Measurements from ENCODE around the gene ZYG11A.

The ZYG11A gene

DNA sequence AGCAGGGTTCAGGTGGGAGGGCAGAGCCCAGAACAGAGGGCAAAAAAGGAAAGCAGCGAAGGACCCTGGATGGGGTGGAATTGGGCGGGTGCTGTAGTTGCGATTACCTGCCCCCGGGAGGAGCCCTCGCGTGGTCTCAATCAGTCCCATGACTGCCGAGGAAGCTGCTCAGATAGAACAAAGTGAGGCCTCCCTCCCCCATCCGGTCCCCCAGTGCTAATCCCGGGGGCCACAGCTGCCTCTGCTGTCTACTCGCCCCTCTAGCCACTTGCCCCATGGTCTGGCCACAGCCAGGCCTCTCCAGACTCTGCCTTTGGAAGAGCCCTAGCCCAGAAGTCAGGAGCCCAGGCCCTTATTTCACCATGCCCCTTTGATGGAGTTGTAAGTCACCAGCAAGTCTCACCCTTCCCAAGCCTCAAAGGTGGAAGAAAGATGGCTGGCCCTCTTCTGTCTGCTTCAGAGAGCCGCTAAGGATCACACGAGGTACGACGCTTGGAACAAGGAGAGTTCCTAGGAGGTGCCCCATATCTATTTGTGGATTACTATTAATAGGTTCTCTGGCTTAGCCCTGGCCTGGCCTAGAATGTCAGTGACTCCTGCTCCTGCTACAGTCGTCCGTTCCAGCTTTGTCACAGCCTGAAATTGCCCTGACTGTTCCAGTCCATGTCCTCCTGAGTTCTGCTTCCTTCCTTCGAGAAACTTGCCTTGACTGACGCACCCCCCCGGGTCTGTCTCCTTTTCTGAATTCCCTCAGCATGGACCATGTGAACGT lies 62.6 kb downstream of the ZYG11A start:
- TF ChIP-seq, protein P1, sequence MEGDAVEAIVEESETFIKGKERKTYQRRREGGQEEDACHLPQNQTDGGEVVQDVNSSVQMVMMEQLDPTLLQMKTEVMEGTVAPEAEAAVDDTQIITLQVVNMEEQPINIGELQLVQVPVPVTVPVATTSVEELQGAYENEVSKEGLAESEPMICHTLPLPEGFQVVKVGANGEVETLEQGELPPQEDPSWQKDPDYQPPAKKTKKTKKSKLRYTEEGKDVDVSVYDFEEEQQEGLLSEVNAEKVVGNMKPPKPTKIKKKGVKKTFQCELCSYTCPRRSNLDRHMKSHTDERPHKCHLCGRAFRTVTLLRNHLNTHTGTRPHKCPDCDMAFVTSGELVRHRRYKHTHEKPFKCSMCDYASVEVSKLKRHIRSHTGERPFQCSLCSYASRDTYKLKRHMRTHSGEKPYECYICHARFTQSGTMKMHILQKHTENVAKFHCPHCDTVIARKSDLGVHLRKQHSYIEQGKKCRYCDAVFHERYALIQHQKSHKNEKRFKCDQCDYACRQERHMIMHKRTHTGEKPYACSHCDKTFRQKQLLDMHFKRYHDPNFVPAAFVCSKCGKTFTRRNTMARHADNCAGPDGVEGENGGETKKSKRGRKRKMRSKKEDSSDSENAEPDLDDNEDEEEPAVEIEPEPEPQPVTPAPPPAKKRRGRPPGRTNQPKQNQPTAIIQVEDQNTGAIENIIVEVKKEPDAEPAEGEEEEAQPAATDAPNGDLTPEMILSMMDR (IDR thresholded peaks at IDR 0.05; ENCODE audit: insufficient read depth, missing control alignments): peak; percentile 38
- peak; percentile 61 for DNase-seq (ENCODE audit: insufficient read length, low spot score)
- no peak for FAIRE-seq

DNA sequence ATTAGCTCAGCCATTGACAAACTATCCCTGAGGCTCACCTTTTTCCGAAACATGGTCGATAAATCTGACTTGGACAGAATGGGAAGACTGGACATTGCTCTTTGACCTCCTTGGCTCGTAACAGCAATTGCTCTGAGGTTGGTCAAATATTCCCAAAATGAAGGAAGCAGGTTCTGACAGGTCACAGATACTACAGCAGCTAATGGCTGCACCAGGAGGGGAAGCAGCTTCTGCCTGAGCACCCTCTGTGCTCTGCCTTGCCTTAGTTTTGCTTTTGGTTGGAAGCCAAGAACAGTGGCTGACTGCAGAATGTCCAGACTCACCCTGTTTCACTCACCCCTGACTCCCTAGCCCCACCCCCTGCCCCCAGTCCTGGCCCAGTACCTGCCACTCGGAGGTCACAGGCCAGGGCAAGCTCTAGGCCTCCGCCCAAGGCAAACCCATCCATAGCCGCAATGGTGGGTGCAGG lies 63.6 kb downstream of the ZYG11A start:
- TF ChIP-seq, protein P1 (IDR thresholded peaks at IDR 0.05; ENCODE audit: insufficient read depth, missing control alignments): no peak
- FAIRE-seq (no peak), DNase-seq (ENCODE audit: insufficient read length, low spot score) (no peak)

DNA sequence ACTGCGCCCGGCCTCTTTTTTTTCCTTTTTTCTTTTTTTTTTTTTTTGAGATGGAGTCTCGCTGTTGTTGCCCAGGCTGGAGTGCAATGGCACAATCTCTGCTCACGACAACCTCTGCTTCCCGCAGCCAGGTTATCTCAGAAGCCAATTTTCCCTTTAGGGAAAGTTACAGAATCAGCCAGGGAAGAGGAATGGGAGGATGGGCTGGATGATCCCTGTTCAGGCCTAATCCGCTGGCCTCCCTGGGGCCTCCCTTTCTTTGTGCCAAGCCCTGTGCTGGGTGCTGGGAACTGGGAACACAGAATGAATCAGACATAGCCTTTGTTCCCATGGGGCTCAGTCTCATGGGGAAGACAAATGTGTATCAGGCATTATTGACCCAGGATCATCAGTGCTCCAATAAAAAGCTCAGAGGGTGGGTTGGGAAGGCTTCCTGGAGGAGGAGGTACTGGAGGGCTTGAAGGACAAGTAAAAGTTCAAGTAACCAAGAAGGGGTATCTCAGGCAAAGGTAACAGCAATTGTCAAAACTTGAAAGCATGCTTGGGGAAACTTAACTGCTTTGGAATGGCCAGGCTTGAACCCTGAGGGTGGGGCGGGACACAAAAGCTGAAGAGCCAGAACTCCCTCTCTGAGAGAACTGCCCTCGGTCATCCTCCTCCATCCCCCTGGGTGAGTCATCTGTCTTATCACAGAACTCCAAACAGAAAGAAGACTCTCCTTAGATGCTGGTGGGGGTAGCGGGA lies 64.7 kb downstream of the ZYG11A start:
- FAIRE-seq: no peak

DNA sequence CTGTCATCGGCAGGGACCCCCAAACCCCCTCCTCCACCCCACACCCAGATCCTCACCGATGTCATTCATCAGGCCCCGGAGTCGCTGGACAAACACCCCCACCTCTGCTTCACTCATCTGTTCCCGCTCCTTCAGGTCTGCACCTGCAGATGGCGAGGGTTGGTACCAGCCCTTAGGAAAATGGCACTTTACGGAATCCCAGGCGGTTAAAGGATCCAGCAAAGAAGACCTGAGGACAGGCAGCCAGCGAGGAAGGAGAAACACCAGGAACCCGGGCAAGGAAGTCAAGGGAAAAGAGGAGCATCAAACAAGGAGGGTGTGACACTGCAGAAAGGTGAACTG lies 65.2 kb downstream of the ZYG11A start:
- DNase-seq (ENCODE audit: insufficient read length, low spot score) (no peak), FAIRE-seq (no peak)
- TF ChIP-seq, protein P1 (IDR thresholded peaks at IDR 0.05; ENCODE audit: insufficient read depth, missing control alignments): no peak

More for the DNA sequence above, 64.7 kb downstream of the ZYG11A start:
- TF ChIP-seq, protein P1 (IDR thresholded peaks at IDR 0.05; ENCODE audit: insufficient read depth, missing control alignments): no peak
- no peak for DNase-seq (ENCODE audit: insufficient read length, low spot score)

DNA sequence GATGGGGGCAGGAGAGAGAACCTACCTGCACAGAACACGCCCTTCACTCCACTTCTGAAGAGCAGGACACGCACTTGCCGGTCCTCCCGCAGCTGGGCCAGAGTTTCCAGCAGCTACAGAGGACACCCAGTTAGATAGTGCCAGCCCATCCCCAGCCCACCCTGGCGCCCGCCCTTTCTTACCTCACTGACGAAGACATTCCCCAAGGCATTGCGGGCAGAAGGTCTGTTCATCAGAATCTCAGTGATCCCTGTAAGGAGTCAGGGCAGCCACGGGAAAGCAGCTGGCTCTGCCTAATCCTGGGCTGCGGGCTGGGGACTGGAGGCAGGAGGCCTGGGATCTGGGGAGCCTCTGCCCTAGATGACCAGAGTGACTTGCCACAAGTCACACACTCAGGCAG lies 69.0 kb downstream of the ZYG11A start:
- TF ChIP-seq, protein P1 (IDR thresholded peaks at IDR 0.05; ENCODE audit: insufficient read depth, missing control alignments): no peak
- FAIRE-seq (no peak), DNase-seq (ENCODE audit: insufficient read length, low spot score) (peak; percentile 64)

DNA sequence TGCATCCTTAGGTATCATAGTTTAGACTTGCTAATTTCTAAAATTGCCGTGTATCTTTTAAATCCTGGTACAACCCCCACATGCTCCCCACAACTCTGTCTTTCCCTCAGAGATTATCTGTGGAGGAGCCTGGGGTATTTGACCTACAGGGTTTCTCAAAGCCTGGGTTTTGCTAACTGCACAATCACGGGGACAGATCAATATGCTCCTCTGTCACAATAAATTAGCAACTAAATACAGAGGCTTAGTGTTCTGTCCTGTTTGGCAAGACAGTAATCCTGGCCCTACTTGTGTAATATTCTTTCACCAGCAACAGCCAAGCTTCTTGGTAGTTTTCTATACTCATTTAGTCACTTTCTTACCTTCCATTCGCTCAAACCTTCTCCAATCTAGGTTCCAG lies 70.5 kb downstream of the ZYG11A start:
- FAIRE-seq (no peak), DNase-seq (ENCODE audit: insufficient read length, low spot score) (no peak)
- TF ChIP-seq, protein P1 (IDR thresholded peaks at IDR 0.05; ENCODE audit: insufficient read depth, missing control alignments): no peak

DNA sequence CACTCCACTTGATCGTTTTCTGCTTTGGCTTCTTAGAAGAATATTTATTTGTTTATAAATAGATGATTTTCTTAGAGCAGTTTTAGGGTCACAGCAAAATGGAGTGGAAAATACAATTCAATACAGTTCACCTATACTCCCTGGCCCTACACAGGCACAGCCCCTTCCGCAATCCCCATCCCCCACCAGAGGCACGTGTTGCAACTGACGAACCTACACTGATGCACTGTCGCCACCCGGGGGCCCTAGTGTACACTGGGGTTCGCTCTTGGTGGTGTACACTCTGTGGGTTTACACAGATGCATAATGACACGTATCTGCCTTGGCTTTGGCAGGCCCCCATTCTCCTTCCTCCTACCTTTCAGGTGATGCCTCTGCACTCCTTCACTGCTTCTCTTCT lies 71.0 kb downstream of the ZYG11A start:
- no peak for FAIRE-seq
- DNase-seq (ENCODE audit: insufficient read length, low spot score): no peak
- TF ChIP-seq, protein P1 (IDR thresholded peaks at IDR 0.05; ENCODE audit: insufficient read depth, missing control alignments): no peak
